CD4-positive, alpha-beta T cell (primary cell): ENCODE data around the gene YARS1. TPM values are rescaled to one million over a fixed set of nuclear protein-coding genes. Genes with fewer than 3 reads are reported as not detected.
"Not testable (repeated sequence)": the region's sequence is repeated elsewhere in the genome, so short reads cannot be mapped to it uniquely, and the experiment has no call there.

Source experiments
- ATAC-seq: fragments of 200-7000 bp; cut with Tn5 transposase; one replicate; pipeline ENCODE4 v1.10.0; 2022; ENCODE audit warnings: mild to moderate bottlenecking; ENCODE audit not compliant: poor library complexity
- CTCF ChIA-PET: fragments of 350-600 bp; sonication (Branson Sonifier 250); formaldehyde crosslinking; loops from one replicate; lab custom pipeline; 2021; ENCODE audit warnings: antibody characterized with exemption, inconsistent platforms; lab: Charles Lee
- POLR2A ChIA-PET: fragments of 350-600 bp; sonication (Branson Sonifier 250); formaldehyde crosslinking; loops from one replicate; lab custom pipeline; 2021; ENCODE audit warnings: antibody characterized with exemption, inconsistent platforms; lab: Charles Lee
- DNase-seq, 14 experiments: peaks; one replicate each; pipeline ENCODE4 v3.0.0-alpha.2; 2013 to 2020; ENCODE audit warnings: mixed read lengths in 2 of 14
- H3K27ac ChIP-seq, 2 donors: one replicate each; pipeline versions ENCODE4 v1.5.1 to v1.7.0; 2013; ENCODE audit warnings: low read length in 2 of 2, low read depth in 1 of 2, mild to moderate bottlenecking in 1 of 2
- H3K27me3 ChIP-seq, 2 experiments: 1 replicate in 1 of 2; 2 replicates in 1 of 2; pipeline versions ENCODE4 v1.6.1 to v1.7.0; 2013; ENCODE audit warnings: low read length in 2 of 2, control low read depth in 1 of 2, mild to moderate bottlenecking in 1 of 2, moderate library complexity in 1 of 2; ENCODE audit not compliant: insufficient read depth in 2 of 2, control insufficient read depth in 1 of 2
- H3K36me3 ChIP-seq: one replicate; pipeline ENCODE4 v1.6.1; 2013; ENCODE audit warnings: low read length, control low read depth; ENCODE audit not compliant: insufficient read depth
- H3K4me1 ChIP-seq: one replicate; pipeline ENCODE4 v1.6.1; 2013; ENCODE audit warnings: low read length, control low read depth; ENCODE audit not compliant: insufficient read depth
- H3K4me3 ChIP-seq: one replicate; pipeline ENCODE4 v1.5.1; 2013; ENCODE audit warnings: mild to moderate bottlenecking, low read length, moderate library complexity
- H3K9me3 ChIP-seq, 2 experiments: 1 replicate in 1 of 2; 2 replicates in 1 of 2; pipeline versions ENCODE4 v1.6.1 to v1.7.0; 2013; ENCODE audit warnings: low read length in 2 of 2, mild to moderate bottlenecking in 2 of 2, control low read depth in 1 of 2, moderate library complexity in 1 of 2; ENCODE audit not compliant: control insufficient read depth in 1 of 2, insufficient read depth in 1 of 2
- H3K27ac Mint-ChIP-seq: one replicate; pipeline ENCODE4 v1.8.0; 2020; ENCODE audit warnings: mixed read lengths
- H3K27me3 Mint-ChIP-seq: one replicate; pipeline ENCODE4 v1.8.0; 2021; ENCODE audit warnings: mixed read lengths
- H3K36me3 Mint-ChIP-seq: one replicate; pipeline ENCODE4 v1.8.0; 2021; ENCODE audit warnings: low read depth, mixed read lengths
- H3K4me1 Mint-ChIP-seq: one replicate; pipeline ENCODE4 v1.8.0; 2021; ENCODE audit warnings: low read depth, mixed read lengths
- H3K4me3 Mint-ChIP-seq: one replicate; pipeline ENCODE4 v1.8.0; 2020; ENCODE audit warnings: mild to moderate bottlenecking, mixed read lengths
- H3K9me3 Mint-ChIP-seq: one replicate; pipeline ENCODE4 v1.8.0; 2020; ENCODE audit warnings: mixed read lengths
- intact Hi-C, 2 experiments: fragments of 100-400 bp; cut with DNase I in 1 of 2; cut with micrococcal nuclease in 1 of 2; formaldehyde crosslinking; loops; one replicate each; pipeline versions ENCODE4 v1.15.1 to v1.9.0; 2023 to 2025; cut with DNase I, micrococcal nuclease
- total RNA-seq, 174 experiments: library from RNA in 2 of 174; stranded (reverse) in 2 of 174; gene quantifications; one replicate each; pipeline ENCODE4 v1.2.3 and lab custom pipeline; 2021 to 2026
- TF ChIP-seq, protein P1 (sequence below): fragments of 200-600 bp; IDR thresholded peaks from one replicate; pipeline ENCODE4 v1.8.0; 2022; ENCODE audit warnings: antibody characterized with exemption, mild to moderate bottlenecking

The YARS1 gene
- total RNA-seq, 2 experiments from 2014 or later: 67.6 to 73.2 TPM

DNA sequence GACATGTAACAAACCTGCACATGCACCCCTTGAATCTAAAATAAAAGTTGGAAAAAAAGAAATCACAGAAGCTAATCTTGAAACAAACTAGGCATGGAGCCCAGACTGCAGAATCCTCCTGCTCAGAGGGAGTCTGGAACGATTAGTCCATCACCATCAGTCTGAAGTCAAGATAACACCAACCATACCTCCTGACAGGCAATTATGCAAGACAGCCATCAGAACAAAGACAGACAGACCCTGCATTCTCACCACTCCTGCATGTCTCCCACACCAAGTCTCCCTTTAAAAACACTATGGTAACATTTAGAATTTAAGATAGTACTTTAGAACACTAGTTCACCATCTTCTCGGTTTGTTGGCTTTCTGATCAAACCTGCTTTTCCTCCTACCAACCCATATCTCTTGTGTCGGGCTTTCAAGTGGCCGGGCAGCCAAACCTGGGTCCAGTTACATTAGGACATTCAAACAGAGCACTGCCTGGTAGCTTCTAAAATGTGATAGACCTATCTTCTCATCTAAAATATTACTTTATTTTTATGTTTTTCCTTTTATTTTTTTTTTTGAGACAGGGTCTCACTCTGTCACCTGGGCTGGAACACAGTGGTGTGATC is 10.1 kb downstream of the YARS1 start:
- CTCF ChIA-PET: interaction anchor here (1.5 kb wide), 1 partner anchor 95 kb away, joined by 7 read pairs; no protein-coding TSS in a partner anchor
- no peak overlapping the region for H3K4me3 ChIP-seq
- no peaks in the 10 kb centered on the region for H3K27me3 ChIP-seq
- peaks cover 82% of the 10 kb centered on the region for H3K36me3 Mint-ChIP-seq
- H3K9me3 ChIP-seq: peaks cover 0 to 3% of the 10 kb centered on the region in 2 experiments
- intact Hi-C loops: no loop called here
- peaks cover 14% of the 10 kb centered on the region for H3K4me1 Mint-ChIP-seq
- no peaks in the 10 kb centered on the region for H3K9me3 Mint-ChIP-seq
- no peaks in the 10 kb centered on the region for H3K27me3 Mint-ChIP-seq
- no peak overlapping the region for H3K4me3 Mint-ChIP-seq
- TF ChIP-seq, protein P1, sequence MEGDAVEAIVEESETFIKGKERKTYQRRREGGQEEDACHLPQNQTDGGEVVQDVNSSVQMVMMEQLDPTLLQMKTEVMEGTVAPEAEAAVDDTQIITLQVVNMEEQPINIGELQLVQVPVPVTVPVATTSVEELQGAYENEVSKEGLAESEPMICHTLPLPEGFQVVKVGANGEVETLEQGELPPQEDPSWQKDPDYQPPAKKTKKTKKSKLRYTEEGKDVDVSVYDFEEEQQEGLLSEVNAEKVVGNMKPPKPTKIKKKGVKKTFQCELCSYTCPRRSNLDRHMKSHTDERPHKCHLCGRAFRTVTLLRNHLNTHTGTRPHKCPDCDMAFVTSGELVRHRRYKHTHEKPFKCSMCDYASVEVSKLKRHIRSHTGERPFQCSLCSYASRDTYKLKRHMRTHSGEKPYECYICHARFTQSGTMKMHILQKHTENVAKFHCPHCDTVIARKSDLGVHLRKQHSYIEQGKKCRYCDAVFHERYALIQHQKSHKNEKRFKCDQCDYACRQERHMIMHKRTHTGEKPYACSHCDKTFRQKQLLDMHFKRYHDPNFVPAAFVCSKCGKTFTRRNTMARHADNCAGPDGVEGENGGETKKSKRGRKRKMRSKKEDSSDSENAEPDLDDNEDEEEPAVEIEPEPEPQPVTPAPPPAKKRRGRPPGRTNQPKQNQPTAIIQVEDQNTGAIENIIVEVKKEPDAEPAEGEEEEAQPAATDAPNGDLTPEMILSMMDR: no peak
- DNase-seq: no peak
- no peak overlapping the region for H3K27ac ChIP-seq
- no peak for ATAC-seq
- POLR2A ChIA-PET: no interaction called here
- H3K36me3 ChIP-seq: peaks cover 54% of the 10 kb centered on the region
- H3K4me1 ChIP-seq: no peaks in the 10 kb centered on the region
- no peak overlapping the region for H3K27ac Mint-ChIP-seq

DNA sequence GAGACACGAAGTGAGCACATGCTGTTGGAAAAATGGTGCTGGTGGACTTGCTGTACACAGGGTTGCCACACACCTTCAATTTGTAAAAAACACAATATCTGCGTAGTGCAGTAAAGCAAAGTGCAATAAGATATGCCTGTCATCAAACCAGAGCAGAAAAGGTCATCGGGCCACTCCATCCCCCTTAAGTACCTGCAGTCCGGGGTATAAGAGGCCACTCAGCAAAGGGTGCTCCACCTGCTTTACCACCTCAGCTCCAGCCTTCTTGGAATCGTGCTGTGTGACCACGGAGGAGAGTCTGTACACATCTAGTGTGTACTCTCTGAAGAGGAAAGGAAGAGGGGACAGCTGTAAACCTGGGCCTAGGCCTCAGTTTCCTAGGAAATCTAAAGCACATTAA is 10.9 kb downstream of the YARS1 start:
- H3K27ac Mint-ChIP-seq: no peak overlapping the region
- H3K4me1 ChIP-seq: peaks cover 5% of the 10 kb centered on the region
- ChIA-PET CTCF (interaction anchor here (1.5 kb wide), 1 partner anchor 94 kb away, joined by 7 read pairs; no protein-coding TSS in a partner anchor), POLR2A (no interaction called here)
- ATAC-seq (no peak), DNase-seq (no peak)
- H3K36me3 Mint-ChIP-seq: peaks cover 82% of the 10 kb centered on the region
- H3K4me1 Mint-ChIP-seq: peaks cover 11% of the 10 kb centered on the region
- peaks cover 0 to 3% of the 10 kb centered on the region in 2 experiments for H3K9me3 ChIP-seq
- intact Hi-C loops: no loop called here
- H3K9me3 Mint-ChIP-seq: no peaks in the 10 kb centered on the region
- H3K27ac ChIP-seq: no peak overlapping the region
- H3K4me3 Mint-ChIP-seq: no peak overlapping the region
- TF ChIP-seq, protein P1: no peak
- peaks cover 56% of the 10 kb centered on the region for H3K36me3 ChIP-seq
- H3K27me3 ChIP-seq: no peaks in the 10 kb centered on the region
- no peaks in the 10 kb centered on the region for H3K27me3 Mint-ChIP-seq
- no peak overlapping the region for H3K4me3 ChIP-seq

GRCh38 chr1:32804460-32804859 is 12.7 kb downstream of the YARS1 start:
- DNase-seq, H3K27ac ChIP-seq, H3K27ac Mint-ChIP-seq, H3K27me3 ChIP-seq, H3K9me3 ChIP-seq, H3K4me3 ChIP-seq, H3K4me3 Mint-ChIP-seq, intact Hi-C loops, H3K27me3 Mint-ChIP-seq, H3K9me3 Mint-ChIP-seq, POLR2A ChIA-PET, ATAC-seq, CTCF ChIA-PET: not testable (repeated sequence)
- Histone ChIP-seq H3K36me3 (peaks cover 40% of the 10 kb centered on the region), H3K4me1 (peaks cover 22% of the 10 kb centered on the region)
- H3K4me1 Mint-ChIP-seq: peaks cover 24% of the 10 kb centered on the region
- peaks cover 71% of the 10 kb centered on the region for H3K36me3 Mint-ChIP-seq
